Activated naive CD4-positive, alpha-beta T cell treated with anti-CD3 and anti-CD28 coated beads, Interleukin-2, amount 50 U/mL, for 24 hours (primary cell): ENCODE results near the gene E2F2.

Experiments
- H3K27ac Mint-ChIP-seq: one replicate; pipeline ENCODE4 v1.8.0; 2021; ENCODE audit warnings: mild to moderate bottlenecking, mixed read lengths
- H3K27me3 Mint-ChIP-seq: one replicate; pipeline ENCODE4 v1.8.0; 2021; ENCODE audit warnings: mixed read lengths
- H3K36me3 Mint-ChIP-seq: one replicate; pipeline ENCODE4 v1.8.0; 2021; ENCODE audit warnings: mixed read lengths
- H3K4me1 Mint-ChIP-seq: one replicate; pipeline ENCODE4 v1.8.0; 2021; ENCODE audit warnings: mixed read lengths
- H3K4me3 Mint-ChIP-seq: one replicate; pipeline ENCODE4 v1.8.0; 2021; ENCODE audit warnings: mild to moderate bottlenecking, mixed read lengths
- H3K9me3 Mint-ChIP-seq: one replicate; pipeline ENCODE4 v1.8.0; 2021; ENCODE audit warnings: mixed read lengths

Gene E2F2

DNA sequence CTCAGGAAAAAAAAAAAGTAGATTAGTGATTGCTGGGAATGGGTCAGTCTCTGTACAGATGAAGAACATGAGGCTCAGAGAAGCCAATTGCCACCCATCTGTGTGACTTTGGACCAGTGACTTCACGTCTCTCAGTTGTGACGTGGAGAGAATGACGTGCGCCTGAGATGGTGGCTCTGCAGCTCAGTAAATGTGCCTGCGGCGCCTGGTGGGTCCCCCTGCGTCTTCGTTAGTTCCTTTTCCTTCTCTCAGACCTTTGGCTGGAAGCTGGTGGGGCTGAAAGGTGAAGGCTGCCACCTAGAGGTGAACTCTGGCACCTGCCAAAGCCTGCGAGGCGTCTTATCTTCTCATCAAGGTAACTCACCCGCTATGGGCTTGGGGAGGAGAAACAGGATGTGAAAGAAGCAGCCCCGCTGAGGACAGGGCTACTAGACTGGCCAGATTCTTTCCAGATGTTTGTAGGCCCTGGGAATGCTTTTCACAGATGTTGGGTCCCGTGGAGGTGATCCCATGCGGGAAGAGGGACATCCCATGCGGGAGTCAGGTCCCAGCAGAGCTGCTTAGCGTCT, 8.7 kb upstream of the E2F2 start:
- Mint-ChIP-seq H3K27me3 (no peaks in the 10 kb centered on the region), H3K9me3 (no peaks in the 10 kb centered on the region), H3K4me1 (peaks cover 11% of the 10 kb centered on the region), H3K4me3 (peak overlapping the region; percentile 6), H3K36me3 (no peaks in the 10 kb centered on the region), H3K27ac (peak overlapping the region; percentile 8)

DNA sequence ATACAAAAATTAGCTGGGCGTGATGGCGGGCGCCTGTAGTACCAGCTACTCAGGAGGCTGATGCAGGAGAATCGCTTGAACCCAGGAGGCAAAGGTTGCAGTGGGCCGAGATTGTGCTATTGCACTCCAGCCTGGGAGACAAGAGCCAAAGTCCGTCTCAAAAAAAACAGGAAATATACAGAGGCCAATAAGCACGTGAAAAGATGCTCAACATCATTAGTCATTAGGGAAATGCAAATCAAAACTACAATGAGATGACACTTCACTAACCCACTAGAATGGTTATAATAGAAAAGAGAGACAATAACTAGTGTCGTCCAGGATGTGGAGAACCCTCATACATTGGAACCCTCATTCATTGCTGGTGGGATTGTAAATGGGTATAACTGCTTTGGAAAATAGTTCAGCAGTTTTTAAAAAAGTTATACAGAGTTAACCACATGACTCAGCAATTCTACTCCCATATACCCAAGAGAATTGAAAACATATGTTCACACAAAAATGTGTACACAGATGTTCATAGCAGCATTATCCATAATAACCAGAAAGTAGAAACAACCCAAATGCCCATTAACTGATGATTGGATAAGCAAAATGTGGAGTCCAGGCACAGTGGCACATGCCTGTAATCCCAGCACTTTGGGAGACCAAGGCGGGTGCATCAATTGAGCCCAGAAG, 6.4 kb upstream of the E2F2 start:
- Mint-ChIP-seq H3K27me3 (no peaks in the 10 kb centered on the region), H3K27ac (no peak overlapping the region), H3K4me1 (peaks cover 14% of the 10 kb centered on the region), H3K9me3 (no peaks in the 10 kb centered on the region), H3K4me3 (no peak overlapping the region), H3K36me3 (no peaks in the 10 kb centered on the region)

DNA sequence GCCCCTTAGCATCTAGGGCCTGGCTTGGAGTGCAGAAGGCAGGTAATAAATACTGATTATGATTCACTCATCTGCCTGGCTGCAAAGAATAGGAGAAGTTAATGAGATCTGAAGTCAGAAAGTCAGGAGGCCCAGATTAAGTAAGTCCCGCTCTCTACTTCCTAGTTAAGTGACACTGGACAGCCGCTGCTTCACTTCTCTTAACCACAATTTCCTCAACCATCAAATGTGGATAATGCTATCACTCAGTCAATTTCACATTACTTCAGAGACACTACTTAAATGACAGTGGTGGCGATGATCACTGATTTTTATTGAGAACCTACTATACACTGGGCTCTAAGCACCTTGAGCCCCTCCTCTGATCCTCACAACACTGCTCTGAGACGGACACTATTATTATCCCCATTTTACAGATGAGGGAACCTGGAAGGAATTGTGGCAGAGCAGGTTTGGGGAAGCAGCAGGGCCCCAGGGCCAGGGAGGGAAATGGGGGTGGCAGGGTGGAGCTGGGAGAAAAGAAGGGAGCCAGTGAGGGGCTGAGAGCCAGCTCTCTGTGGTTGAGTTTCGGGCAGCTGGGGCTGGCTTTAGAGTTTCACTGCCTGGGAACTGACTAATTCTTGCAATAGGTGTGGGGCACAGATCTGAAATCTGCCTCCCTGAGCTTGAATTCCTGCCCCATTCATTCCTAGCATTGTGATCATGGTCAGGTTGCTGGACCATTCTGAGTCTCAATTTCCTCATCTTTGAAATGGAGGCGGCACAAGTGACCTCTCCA, 2.4 kb upstream of the E2F2 start:
- peaks cover 1% of the 10 kb centered on the region for H3K27me3 Mint-ChIP-seq
- no peak overlapping the region for H3K4me3 Mint-ChIP-seq
- H3K4me1 Mint-ChIP-seq, result peaks cover 38% of the 10 kb centered on the region
- H3K27ac Mint-ChIP-seq, result no peak overlapping the region
- no peaks in the 10 kb centered on the region for H3K9me3 Mint-ChIP-seq
- H3K36me3 Mint-ChIP-seq, result no peaks in the 10 kb centered on the region

DNA sequence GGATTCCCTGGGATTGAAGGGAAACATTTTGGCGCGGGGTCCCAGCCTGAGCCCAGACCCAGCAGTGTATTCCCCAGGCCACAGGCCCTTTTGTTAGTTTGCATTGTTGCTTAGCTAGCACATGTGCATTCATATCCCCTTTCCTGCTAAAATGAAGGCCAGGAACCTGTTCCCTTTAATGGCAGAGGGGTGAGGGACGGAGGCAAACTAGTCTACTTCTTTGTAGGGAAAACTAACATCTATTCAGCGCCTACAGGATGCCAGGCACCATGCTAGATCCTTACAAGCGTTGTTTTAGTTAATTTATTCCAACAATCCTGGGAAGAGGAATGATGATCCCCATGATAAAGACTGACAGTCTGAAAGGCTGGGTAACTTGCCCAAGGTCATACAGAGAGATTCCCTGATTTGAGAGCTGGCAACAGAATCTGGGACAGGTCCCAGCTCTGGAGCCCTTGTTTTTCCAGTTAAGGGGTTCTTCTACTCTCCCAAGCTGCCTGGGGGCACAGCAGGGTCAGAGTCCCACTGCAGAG, 595 bp upstream of the E2F2 start:
- Mint-ChIP-seq H3K27me3 (peaks cover 1% of the 10 kb centered on the region), H3K4me3 (peak overlapping the region; percentile 91), H3K4me1 (peaks cover 56% of the 10 kb centered on the region), H3K36me3 (no peaks in the 10 kb centered on the region), H3K9me3 (no peaks in the 10 kb centered on the region), H3K27ac (peak overlapping the region; percentile 88)

DNA sequence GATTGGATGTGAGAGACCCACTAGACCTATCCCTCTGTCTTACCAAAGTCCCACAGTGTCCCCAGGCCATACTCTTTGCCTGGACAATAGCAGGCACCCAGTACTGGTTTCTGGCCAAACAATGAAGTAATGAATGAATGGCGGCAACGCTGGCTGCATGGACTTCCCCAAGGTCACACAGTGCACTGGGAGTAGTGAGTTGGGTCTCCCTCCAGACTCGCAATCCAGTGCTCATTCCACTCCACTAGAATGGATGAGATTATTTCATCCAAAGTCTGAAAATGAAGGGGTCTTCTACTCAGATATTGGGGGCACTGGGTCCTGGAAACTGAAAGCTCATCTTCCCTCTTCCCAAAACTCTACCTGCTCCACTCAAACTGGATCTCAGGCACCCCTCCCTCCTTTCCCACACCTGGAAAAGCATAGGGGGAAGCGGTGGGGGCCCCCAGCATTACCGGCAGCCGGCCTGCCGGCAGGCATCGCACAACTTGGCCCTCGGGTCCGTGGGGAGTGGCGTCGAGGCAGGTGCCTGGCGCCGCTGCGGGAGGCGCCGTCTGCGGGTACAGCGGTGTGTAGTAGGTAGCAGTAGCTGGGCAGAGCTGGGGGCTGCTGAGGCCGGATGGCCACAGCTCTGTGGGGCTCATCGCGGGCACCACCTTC, 816 bp downstream of the E2F2 start:
- H3K4me3 Mint-ChIP-seq, result peak overlapping the region; percentile 51
- H3K9me3 Mint-ChIP-seq, result no peaks in the 10 kb centered on the region
- peaks cover 1% of the 10 kb centered on the region for H3K27me3 Mint-ChIP-seq
- H3K4me1 Mint-ChIP-seq, result peaks cover 70% of the 10 kb centered on the region
- H3K27ac Mint-ChIP-seq, result no peak overlapping the region
- H3K36me3 Mint-ChIP-seq, result no peaks in the 10 kb centered on the region

DNA sequence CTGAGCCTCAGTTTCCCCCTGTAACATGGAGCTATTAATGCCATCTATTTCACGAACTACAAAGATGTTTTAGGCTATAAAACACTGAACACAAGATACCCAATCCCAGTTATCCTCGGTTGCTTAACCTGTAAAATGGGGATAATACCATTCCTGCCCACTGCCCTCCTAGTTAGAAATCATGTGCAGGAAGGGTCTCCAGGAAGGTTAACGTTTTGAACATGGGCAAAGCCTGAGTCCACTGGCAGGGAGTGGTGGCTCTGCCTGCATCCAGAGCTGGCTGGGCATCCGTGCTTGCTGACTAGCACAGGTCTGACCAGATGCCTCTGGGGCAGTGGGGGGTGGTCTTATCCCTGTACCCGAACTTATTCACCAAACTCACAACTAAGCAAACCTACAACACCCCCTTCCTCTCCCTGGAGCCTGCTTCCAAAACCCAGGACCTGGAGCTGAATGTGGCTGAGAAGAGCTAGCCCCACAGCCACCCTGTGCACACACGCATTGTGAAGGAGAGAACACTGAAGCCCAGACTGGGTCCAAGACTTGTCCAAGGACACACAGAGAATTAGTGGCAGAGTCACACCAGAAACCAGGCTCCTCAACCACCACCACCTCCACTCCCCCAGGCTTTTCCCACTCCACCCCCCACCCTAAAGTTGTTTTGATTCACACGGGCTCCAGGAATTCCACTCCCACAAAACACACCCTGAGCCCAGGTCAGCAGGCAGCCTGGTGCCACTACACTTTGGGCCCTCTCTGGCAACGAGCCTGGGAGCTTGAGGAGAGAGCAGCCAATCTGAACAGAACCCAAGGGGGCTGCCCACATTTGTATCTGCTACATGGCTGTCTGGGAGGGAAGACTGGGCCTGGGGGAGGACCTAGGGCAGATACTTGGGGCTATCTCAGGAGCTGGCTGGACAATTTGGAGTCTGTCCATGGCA, 1.6 kb downstream of the E2F2 start:
- H3K4me1 Mint-ChIP-seq, result peaks cover 78% of the 10 kb centered on the region
- H3K27me3 Mint-ChIP-seq, result peaks cover 1% of the 10 kb centered on the region
- no peaks in the 10 kb centered on the region for H3K36me3 Mint-ChIP-seq
- no peaks in the 10 kb centered on the region for H3K9me3 Mint-ChIP-seq
- H3K27ac Mint-ChIP-seq, result peak overlapping the region; percentile 82
- H3K4me3 Mint-ChIP-seq, result peak overlapping the region; percentile 51

DNA sequence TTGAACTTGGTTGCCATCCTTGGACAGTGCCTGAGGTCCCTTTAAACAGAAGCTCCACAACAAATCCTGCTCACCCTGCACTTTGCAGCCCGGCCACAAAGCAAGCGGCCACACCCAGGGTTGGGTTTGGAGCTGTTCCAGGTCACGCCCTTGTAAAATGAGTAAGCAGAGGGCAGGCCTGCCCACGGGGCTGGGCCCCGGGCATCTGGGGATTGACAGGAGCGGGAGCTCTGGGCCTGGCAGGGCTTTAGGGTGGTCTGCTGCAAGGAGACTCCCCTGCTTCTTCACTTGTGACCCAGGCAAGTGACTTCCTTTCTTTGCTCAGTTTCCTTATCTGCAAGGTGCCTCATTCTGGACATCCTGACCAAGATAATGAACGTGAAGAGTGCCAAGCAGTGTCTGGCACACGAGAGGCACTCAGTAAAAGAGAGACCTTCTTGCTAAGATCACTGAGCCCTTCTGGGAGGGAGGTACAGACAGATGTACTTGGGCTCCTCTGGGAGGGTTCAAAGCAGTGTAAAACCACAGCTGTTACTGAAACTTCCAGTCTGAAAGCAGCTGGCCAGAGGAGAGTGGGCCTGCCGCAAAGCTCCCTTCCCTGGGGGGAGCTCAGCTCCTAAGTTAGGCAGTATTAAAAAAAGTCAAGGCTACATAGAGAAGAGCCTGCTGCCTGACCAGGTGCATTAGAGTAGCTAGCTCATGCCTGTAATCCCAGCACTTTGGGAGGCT, 2.6 kb downstream of the E2F2 start:
- H3K9me3 Mint-ChIP-seq, result no peaks in the 10 kb centered on the region
- H3K4me1 Mint-ChIP-seq, result peaks cover 78% of the 10 kb centered on the region
- no peak overlapping the region for H3K27ac Mint-ChIP-seq
- peak overlapping the region; percentile 15 for H3K4me3 Mint-ChIP-seq
- no peaks in the 10 kb centered on the region for H3K36me3 Mint-ChIP-seq
- H3K27me3 Mint-ChIP-seq, result peaks cover 1% of the 10 kb centered on the region

DNA sequence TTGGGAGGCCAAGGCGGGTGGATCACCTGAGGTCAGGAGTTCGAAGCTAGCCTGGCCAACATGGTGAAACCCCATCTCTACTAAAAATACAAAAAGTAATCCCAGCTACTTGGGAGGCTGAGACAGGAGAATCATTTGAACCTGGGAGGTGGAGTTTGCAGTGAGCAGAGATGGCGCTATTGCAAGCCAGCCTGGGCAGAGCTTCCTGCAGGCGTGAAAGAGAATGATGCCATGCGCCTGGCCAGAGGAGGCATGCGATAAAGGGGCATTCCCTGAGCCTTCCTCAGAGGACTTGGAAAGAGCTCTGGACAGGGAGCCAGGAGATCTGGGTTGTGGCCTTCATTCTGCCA, 3.2 kb downstream of the E2F2 start:
- peaks cover 1% of the 10 kb centered on the region for H3K27me3 Mint-ChIP-seq
- peak overlapping the region; percentile 42 for H3K4me3 Mint-ChIP-seq
- no peak overlapping the region for H3K27ac Mint-ChIP-seq
- H3K36me3 Mint-ChIP-seq, result no peaks in the 10 kb centered on the region
- no peaks in the 10 kb centered on the region for H3K9me3 Mint-ChIP-seq
- H3K4me1 Mint-ChIP-seq, result peaks cover 73% of the 10 kb centered on the region

DNA sequence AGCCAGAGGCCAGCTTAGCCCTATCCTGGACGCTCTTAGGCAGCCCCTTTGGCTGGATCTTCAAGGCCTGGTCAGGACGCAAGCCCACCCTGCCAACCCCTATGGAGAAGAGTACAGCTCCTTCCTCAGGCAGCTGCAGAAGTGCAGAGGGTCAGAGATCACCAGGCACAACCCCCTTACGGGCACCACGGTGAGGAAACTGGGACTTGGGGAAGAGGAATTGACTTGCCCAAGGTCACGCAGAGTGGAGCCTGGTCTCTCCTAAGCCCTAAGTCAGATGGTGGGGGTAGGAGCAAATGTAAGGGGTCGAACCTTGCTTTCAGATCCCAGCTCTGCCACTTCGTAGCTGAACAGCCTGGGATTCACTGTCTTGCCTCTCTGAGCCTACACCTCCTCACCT, 3.7 kb downstream of the E2F2 start:
- H3K4me3 Mint-ChIP-seq, result no peak overlapping the region
- peaks cover 1% of the 10 kb centered on the region for H3K27me3 Mint-ChIP-seq
- peaks cover 72% of the 10 kb centered on the region for H3K4me1 Mint-ChIP-seq
- no peaks in the 10 kb centered on the region for H3K36me3 Mint-ChIP-seq
- H3K27ac Mint-ChIP-seq, result no peak overlapping the region
- no peaks in the 10 kb centered on the region for H3K9me3 Mint-ChIP-seq

DNA sequence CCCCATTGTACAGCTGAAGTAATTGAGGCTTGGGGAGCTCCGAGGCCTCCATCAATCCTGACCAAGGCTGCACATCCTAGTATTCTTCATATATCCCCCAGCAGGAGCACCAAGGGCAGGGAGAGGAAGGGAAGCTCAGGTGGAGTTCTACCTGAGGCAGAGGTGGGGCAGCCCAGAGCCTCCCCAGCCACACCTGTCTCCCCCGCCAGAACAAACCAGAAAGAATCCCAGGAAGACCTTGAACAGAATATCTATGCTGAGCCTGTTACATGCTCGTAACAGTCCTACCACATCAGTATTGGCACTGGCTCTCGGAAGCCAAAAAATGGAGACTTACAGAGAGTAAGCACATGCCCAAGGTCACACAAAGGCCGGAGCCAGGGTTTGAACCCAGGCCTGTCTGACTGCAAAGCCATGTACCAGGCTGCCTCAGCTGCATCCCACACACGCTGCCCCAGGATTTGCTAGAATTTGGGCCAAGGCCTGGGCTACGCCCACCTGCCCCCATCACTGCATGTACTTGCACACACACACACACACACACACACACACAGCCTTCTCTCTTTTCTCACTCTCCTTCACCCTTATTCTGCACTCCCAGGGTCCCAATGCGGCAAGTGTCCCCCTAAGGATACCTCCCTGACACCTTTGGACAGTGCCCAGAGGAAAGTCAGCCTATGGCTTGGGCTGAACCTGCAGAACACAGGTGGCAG, 4.5 kb downstream of the E2F2 start:
- H3K27me3 Mint-ChIP-seq, result peaks cover 1% of the 10 kb centered on the region
- peak overlapping the region; percentile 47 for H3K27ac Mint-ChIP-seq
- peaks cover 65% of the 10 kb centered on the region for H3K4me1 Mint-ChIP-seq
- H3K4me3 Mint-ChIP-seq, result peak overlapping the region; percentile 72
- H3K9me3 Mint-ChIP-seq, result no peaks in the 10 kb centered on the region
- H3K36me3 Mint-ChIP-seq, result no peaks in the 10 kb centered on the region

DNA sequence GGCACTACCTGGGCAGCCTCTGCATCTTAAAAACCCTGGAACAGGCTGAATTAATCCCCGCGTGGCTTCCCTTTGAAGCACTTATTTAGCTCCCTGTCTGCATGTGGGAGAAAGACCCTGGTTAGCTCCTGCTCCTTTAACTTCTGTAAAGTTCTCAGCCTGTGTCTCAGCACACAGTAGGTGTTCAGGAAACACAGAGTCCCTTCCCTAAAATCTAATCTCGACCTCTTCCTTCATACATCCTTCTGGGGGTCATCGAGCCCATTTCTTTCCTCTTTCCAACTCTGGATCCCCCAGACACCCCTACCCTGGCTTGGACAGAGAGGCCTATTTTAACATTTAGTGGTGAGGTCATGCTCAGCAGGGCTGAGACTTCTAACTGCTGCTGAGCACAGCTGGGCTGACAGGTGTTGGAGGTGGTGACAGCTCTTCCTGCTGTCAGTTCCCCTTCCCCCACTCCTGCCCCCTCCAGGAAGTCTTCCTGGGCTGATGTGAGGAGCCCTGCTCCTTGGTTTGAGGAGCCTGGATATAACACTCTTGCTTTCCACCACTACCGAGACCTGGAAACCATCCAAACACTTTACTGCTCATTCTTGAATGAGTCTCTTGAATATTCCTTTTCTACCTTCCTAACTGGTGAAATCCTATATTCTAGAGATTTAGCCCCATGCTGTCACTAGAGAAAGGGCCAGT, 5.3 kb downstream of the E2F2 start:
- peak overlapping the region; percentile 72 for H3K4me3 Mint-ChIP-seq
- H3K27ac Mint-ChIP-seq, result peak overlapping the region; percentile 47
- no peaks in the 10 kb centered on the region for H3K9me3 Mint-ChIP-seq
- no peaks in the 10 kb centered on the region for H3K27me3 Mint-ChIP-seq
- H3K4me1 Mint-ChIP-seq, result peaks cover 59% of the 10 kb centered on the region
- no peaks in the 10 kb centered on the region for H3K36me3 Mint-ChIP-seq

DNA sequence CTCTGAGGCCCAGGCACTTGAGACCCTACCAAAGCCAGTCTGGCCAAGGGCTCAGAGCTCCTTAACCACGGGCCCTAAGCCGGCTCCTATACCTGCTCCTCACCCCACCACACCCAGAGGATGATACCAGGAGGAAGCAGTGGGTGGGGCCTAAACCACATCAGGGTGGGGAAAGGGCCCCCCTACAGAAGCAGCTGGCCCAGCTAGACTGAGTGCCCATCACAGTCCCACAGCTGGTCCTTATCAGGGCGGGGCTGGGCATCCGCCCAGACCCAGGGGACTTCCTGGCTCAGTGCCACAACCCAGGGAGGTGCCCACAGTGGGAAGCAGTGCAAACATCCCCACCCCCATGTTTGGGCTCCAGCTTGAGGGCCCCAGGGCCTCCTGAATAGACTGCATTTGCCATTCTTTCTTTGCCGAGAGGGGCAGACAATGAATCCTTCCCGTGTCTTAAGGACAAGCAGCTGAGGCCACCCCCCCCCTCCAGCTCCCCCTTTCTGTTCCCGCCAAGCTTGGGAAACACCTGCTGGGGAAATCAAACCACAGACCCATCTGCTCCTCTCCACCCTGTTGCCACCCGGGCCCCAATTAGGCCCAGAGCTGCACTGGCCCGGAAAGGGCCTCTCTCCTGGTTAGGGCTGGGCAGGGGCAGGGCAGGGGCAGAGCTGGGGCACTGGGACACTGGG, 6.2 kb downstream of the E2F2 start:
- peaks cover 56% of the 10 kb centered on the region for H3K4me1 Mint-ChIP-seq
- no peaks in the 10 kb centered on the region for H3K9me3 Mint-ChIP-seq
- no peaks in the 10 kb centered on the region for H3K27me3 Mint-ChIP-seq
- no peaks in the 10 kb centered on the region for H3K36me3 Mint-ChIP-seq
- H3K27ac Mint-ChIP-seq, result no peak overlapping the region
- no peak overlapping the region for H3K4me3 Mint-ChIP-seq

DNA sequence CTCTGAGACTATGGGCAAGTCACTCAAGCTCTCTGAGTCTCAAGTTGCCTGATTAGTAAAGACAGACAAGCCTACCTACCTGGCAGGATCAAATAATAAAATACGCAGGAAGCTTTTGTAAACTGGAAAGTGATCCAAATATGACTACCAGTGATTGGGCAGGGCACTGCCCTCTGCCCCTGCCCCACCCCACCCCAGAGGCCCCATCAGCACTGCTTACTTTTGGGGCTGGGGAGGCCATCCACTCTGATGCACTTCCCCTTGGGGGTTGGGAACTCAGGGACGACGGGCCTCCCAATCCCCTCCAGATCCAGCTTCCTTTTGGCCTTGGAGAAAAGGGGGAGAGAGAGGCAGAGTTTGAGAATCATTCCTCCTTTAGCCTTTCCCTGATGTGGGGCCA, 6.9 kb downstream of the E2F2 start:
- no peaks in the 10 kb centered on the region for H3K9me3 Mint-ChIP-seq
- no peaks in the 10 kb centered on the region for H3K36me3 Mint-ChIP-seq
- no peak overlapping the region for H3K27ac Mint-ChIP-seq
- peaks cover 49% of the 10 kb centered on the region for H3K4me1 Mint-ChIP-seq
- no peak overlapping the region for H3K4me3 Mint-ChIP-seq
- no peaks in the 10 kb centered on the region for H3K27me3 Mint-ChIP-seq
